T1000 (cell line): Measurements from ENCODE around the gene PCSK5.
"Not testable (repeated sequence)": the region's sequence is repeated elsewhere in the genome, so short reads cannot be mapped to it uniquely, and the experiment has no call there.

Experiments
- DNase-seq: peaks from one replicate; lab custom pipeline; 2025; ENCODE audit warnings: mixed read lengths; lab: John Stamatoyannopoulos, UW

PCSK5 gene

GRCh38 chr9:76313771-76314170 is 423.3 kb downstream of the PCSK5 start:
- DNase-seq, result no peak

DNA sequence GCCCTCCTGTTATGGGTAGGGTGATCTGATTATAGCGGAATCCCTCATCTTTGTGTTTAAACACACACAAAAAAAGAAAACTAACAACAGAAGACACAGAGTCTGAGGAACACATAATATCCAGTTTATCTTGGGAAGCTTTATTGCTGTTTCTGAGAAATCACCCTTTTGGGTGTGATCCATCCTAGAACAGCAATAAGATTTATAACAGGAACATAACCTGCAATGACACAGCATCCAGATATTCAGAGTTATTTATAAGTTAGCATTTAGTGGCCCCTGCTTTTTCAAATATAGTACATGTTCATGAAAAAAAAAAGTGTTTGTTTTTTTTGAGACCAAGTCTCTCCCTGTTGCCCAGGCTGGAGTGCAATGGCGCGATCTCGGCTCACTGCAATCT is 423.8 kb downstream of the PCSK5 start:
- DNase-seq, result no peak

GRCh38 chr9:76316069-76316468 is 425.6 kb downstream of the PCSK5 start:
- no peak for DNase-seq

DNA sequence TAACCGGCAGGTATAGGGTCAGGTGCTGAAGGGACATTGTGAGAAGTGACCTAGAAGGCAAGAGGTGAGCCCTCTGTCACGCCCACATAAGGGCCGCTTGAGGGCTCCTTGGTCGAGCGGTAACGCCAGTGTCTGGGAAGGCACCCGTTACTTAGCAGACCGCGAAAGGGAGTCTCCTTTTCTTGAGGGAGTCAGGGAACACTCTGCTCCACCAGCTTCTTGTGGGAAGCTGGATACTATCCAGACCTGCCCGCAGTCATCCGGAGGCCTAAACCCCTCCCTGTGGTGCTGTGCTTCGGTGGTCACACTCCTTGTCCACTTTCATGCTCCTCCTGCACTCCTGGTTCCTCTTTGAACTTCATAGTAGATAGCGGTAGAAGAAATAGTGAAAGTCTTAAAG is 429.0 kb downstream of the PCSK5 start:
- DNase-seq, result not testable (repeated sequence)

GRCh38 chr9:76321195-76321828 is 430.8 kb downstream of the PCSK5 start:
- peak; percentile 34 for DNase-seq

GRCh38 chr9:76322810-76323209 is 432.3 kb downstream of the PCSK5 start:
- DNase-seq, result no peak

DNA sequence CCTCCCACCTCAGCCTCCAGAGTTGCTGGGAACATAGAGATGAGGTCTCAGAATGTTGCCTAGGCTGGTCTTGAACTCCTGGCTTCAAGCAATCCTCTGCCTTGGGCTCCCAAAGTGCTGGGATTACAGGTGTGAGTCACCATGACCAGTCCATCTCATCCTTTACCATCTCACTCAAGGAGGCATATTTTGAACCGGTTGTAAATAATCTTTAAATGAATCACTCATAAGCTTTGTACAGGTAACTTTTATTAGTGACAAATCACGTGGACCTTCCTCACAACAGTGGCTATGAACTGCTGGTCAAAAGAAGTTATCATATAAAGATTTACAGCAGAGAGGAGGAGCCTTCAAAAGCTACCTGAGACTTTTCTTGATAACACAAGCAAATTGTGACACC is 433.0 kb downstream of the PCSK5 start:
- no peak for DNase-seq

GRCh38 chr9:76324030-76324429 is 433.6 kb downstream of the PCSK5 start:
- DNase-seq, result not testable (repeated sequence)

DNA sequence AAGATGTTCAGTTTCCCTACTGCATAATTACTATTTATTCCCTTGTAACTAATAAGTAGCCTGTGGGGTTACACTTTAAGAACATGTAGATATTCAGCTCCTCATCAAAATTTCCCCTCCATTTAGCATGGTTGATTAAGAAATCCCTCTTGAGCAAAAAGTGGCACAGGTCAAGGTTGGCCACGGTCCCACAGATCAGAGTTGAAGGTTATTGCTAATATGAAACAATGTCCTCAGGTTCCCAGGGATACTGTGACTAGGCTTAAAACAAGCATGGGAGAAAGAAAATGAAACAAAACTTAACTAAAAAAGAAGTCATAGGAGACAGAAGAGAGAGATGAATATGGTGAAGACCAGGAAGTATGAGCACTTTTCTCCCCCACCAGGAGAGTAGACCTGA is 439.6 kb downstream of the PCSK5 start:
- no peak for DNase-seq

GRCh38 chr9:76333388-76333787 is 442.9 kb downstream of the PCSK5 start:
- DNase-seq, result no peak

DNA sequence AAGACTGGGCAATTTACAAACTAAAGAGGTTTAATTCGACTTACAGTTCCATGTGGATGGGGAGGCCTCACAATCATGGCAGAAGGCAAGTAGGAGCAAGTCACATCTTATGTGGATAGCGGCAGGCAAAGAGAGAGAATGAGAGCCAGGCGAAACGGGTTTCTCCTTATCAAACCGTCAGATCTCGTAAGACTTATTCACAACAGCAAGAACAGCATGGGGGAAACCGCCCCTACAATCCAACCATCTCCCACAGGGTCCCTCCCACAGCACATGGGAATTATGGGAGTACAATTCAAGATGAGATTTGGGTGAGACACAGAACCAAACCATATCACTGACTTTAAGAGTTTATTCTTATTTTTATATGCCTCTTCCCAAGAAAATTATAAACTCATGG is 443.5 kb downstream of the PCSK5 start:
- DNase-seq, result no peak

- no peak for DNase-seq
Measured at GRCh38 chr9:76336027-76336426, 445.6 kb downstream of the PCSK5 start.

DNA sequence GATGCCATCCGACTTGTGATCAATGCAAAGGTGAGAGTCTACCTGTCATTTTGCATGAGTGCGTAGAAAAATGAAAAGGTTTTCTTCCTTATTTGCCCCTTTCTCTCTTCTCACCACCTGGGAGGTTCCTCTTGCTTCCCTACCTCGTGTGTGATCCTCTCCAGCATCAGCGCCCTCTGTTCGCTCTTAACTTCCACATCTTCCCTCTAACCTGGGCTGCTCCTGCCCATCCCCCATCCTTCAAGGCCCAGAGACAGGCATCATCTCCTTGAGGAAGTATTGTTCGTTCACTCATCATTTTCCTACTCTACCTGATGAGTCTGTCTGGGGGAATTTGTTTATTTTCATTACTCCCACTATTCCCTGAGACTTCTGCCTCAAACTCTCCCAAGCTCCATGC is 447.9 kb downstream of the PCSK5 start:
- no peak for DNase-seq

DNA sequence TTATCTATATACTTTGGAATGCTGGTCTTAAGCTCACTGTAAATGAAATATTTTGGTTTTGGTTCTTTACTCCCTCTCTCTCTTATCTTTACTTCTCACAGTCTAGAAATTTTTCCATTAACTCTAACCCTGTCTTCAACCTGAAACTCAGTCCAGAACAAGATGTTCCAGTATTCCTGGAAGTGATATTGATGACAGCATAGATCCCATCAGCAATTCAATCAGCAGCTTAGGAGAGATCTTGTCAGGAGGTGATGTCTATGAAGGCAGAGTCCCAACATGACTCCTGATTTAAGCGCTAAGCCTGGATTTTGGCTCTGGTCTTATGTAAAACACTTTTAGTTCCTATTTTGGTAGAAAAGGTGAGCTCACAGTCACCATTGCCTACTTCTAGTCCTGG is 451.1 kb downstream of the PCSK5 start:
- no peak for DNase-seq

GRCh38 chr9:76342201-76342600 is 451.7 kb downstream of the PCSK5 start:
- no peak for DNase-seq

GRCh38 chr9:76342858-76343257 is 452.4 kb downstream of the PCSK5 start:
- DNase-seq, result no peak

GRCh38 chr9:76349865-76350264 is 459.4 kb downstream of the PCSK5 start:
- no peak for DNase-seq

GRCh38 chr9:76351006-76351405 is 460.5 kb downstream of the PCSK5 start:
- no peak for DNase-seq

DNA sequence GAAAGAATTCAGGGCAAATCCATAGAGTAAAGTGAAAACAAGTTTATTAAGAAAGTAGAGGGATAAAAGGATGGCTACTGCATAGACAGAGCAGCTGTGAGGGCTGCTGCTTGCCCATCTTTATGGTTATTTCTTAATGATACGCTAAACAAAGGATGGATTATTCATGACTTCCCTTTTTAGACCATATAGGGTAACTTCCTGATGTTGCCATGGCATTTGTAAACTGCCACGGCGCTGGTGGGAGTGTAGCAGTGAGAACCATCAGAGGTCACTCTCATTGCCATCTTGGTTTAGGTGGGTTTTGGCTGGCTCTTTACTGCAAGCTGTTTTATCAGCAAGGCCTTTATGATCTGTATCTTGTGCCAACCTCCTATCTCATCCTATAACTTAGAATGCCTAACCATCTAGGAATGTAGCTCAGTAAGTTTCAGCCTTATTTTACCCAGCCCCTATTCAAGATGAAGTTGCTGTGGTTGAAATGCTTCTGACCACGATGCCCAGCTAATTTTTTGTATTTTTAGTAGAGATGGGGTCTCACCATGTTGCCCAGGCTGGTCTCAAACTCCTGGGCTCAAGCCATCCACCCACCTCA is 461.6 kb downstream of the PCSK5 start:
- no peak for DNase-seq

DNA sequence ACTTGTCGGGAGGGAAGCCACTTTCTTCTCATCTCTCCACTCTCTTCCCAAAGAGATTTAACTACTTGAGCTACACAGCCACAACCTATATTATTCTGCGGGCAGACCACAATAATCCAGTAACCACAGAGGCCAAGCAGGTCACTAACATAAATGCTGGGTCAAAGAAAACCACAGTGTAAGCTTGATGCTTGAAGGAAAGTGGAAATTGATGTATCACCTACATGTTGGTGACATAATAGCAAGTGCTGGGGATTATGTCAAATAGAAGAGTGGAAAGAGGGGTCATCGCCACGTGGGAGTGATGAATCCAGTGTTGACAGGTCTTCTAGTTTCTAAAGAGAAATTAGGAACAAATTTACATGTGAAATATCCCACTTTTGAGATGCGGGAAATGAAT is 462.8 kb downstream of the PCSK5 start:
- DNase-seq, result no peak

GRCh38 chr9:76354221-76354620 is 463.7 kb downstream of the PCSK5 start:
- DNase-seq, result no peak

GRCh38 chr9:76355886-76356285 is 465.4 kb downstream of the PCSK5 start:
- DNase-seq, result no peak

- no peak for DNase-seq
Measured at GRCh38 chr9:76357555-76357954, 467.1 kb downstream of the PCSK5 start.

GRCh38 chr9:76358628-76359280 is 468.3 kb downstream of the PCSK5 start:
- DNase-seq, result no peak
